HEK293T (cell line): ENCODE results near the gene CAPN5.

Source experiments
- CTCF ChIA-PET: fragments of 350-600 bp; formaldehyde crosslinking; extraction: SDS; loops from one replicate; lab custom pipeline; 2021; ENCODE audit warnings: antibody characterized with exemption, inconsistent platforms; lab: Yijun Ruan, JAX
- POLR2A ChIA-PET: fragments of 350-600 bp; formaldehyde crosslinking; extraction: SDS; loops from one replicate; lab custom pipeline; 2020; ENCODE audit warnings: antibody characterized with exemption, inconsistent platforms; lab: Yijun Ruan, JAX
- DNase-seq: peaks from one replicate; pipeline ENCODE4 v3.0.0; 2012; ENCODE audit warnings: mixed read lengths; ENCODE audit errors: extremely low spot score
- ARNT ChIP-seq: fragments of 450-650 bp; IDR thresholded peaks from 2 replicates; pipeline ENCODE4 v1.6.1; 2017; ENCODE audit warnings: mild to moderate bottlenecking
- BHLHE40 ChIP-seq: fragments of 450-650 bp; IDR thresholded peaks from 2 replicates; pipeline ENCODE4 v1.6.1; 2016; ENCODE audit warnings: mild to moderate bottlenecking, moderate library complexity, borderline replicate concordance
- CTBP1 ChIP-seq: fragments of 450-650 bp; IDR thresholded peaks from 2 replicates; pipeline ENCODE4 v1.6.1; 2016; ENCODE audit warnings: borderline replicate concordance
- ELF4 ChIP-seq: fragments of 450-650 bp; IDR thresholded peaks from 2 replicates; pipeline ENCODE4 v1.6.1; 2017; ENCODE audit warnings: antibody characterized with exemption
- FOXA1 ChIP-seq: fragments of 450-650 bp; IDR thresholded peaks from 2 replicates; pipeline ENCODE4 v1.6.1; 2016; ENCODE audit warnings: mild to moderate bottlenecking
- FOXK2 ChIP-seq: fragments of 450-650 bp; IDR thresholded peaks from 2 replicates; pipeline ENCODE4 v1.6.1; 2016; ENCODE audit warnings: mild to moderate bottlenecking
- FOXM1 ChIP-seq: fragments of 450-650 bp; IDR thresholded peaks from 2 replicates; pipeline ENCODE4 v1.6.1; 2017; ENCODE audit warnings: mild to moderate bottlenecking, borderline replicate concordance
- HDGF ChIP-seq: fragments of 450-650 bp; IDR thresholded peaks from 2 replicates; pipeline ENCODE4 v1.6.1; 2017; ENCODE audit warnings: antibody characterized with exemption, borderline replicate concordance
- L3MBTL2 ChIP-seq: fragments of 450-650 bp; conservative IDR thresholded peaks from 2 replicates; pipeline ENCODE4 v1.6.1; 2016; ENCODE audit warnings: mild to moderate bottlenecking
- LEF1 ChIP-seq: fragments of 450-650 bp; IDR thresholded peaks from 2 replicates; pipeline ENCODE4 v1.6.1; 2017; ENCODE audit warnings: mild to moderate bottlenecking, borderline replicate concordance
- NFRKB ChIP-seq: fragments of 450-650 bp; IDR thresholded peaks from 2 replicates; pipeline ENCODE4 v1.6.1; 2016; ENCODE audit warnings: mild to moderate bottlenecking, moderate library complexity
- PKNOX1 ChIP-seq: fragments of 450-650 bp; IDR thresholded peaks from 2 replicates; pipeline ENCODE4 v1.6.1; 2016
- SP1 ChIP-seq: fragments of 450-650 bp; IDR thresholded peaks from 2 replicates; pipeline ENCODE4 v1.6.1; 2017
- SUZ12 ChIP-seq: fragments of 450-650 bp; IDR thresholded peaks from 2 replicates; pipeline ENCODE4 v1.6.1; 2016; ENCODE audit warnings: mild to moderate bottlenecking
- TARDBP ChIP-seq: fragments of 450-650 bp; IDR thresholded peaks from 2 replicates; pipeline ENCODE4 v1.6.1; 2016
- ZNF384 ChIP-seq: fragments of 450-650 bp; IDR thresholded peaks from 2 replicates; pipeline ENCODE4 v1.6.1; 2016

The CAPN5 gene

GRCh38 chr11:77144196-77144856, 77.6 kb downstream of the CAPN5 start:
- TF ChIP-seq FOXK2 (no peak), ZNF384 (no peak), FOXA1 (no peak), CTBP1 (no peak), NFRKB (no peak), TARDBP (no peak), HDGF (no peak), SUZ12 (no peak), FOXM1 (no peak), PKNOX1 (no peak), ELF4 (no peak), SP1 (no peak), LEF1 (no peak), BHLHE40 (no peak), ARNT (no peak), L3MBTL2 (no peak)
- CTCF ChIA-PET: no interaction called here
- DNase-seq: no peak
- POLR2A ChIA-PET: no interaction called here

- DNase-seq: no peak
- POLR2A ChIA-PET: no interaction called here
- CTCF ChIA-PET: no interaction called here
- no peak for TF ChIP-seq TARDBP
- TF ChIP-seq SUZ12: no peak
- no peak for TF ChIP-seq L3MBTL2
- TF ChIP-seq CTBP1: no peak
- no peak for TF ChIP-seq ELF4
- no peak for TF ChIP-seq NFRKB
- TF ChIP-seq BHLHE40: no peak
- no peak for TF ChIP-seq PKNOX1
- no peak for TF ChIP-seq ZNF384
- TF ChIP-seq SP1: no peak
- no peak for TF ChIP-seq FOXM1
- TF ChIP-seq FOXK2: no peak
- TF ChIP-seq LEF1: no peak
- TF ChIP-seq FOXA1: no peak
- no peak for TF ChIP-seq HDGF
These were observed 78.2 kb downstream of the CAPN5 start for GRCh38 chr11:77144857-77145428.

DNA sequence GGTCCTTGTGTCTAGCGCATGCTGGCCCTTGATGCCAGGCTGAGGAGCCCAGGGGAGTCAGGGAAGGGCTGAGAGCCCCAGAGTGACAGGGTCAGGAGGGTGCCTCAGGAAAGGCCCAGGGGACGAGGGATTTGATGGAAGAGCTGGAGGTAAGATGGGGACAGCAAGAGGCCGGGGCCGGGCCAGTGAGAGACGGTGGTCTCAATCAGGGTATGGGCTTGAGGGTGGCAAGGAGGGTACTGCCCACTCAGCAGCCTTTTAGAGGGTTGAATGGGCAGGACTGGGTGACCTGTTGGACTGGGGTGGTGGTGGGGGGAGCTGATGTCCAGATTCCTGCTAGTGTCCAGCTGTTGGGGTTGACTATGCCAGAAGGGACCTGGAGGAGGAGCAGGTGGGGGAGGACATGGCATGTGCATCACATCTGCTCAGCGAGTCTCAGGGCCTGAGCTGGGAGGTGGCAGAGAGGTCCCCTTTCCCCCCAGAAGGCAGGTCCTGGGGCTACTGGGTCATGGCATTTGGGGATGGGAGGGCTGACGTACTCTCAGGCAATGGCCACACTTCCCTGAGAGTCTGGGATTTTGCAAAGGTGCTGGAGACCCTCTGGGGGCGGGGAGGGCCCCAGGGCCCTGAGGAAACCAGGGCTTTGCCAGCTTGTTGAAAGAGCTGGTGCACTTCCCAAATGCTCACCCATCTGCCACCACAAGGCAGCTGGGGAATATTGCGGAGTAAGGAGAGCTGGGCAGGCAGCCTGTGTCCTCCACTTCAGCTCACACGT, 79.7 kb downstream of the CAPN5 start:
- DNase-seq: no peak
- TF ChIP-seq FOXK2 (no peak), SP1 (no peak), PKNOX1 (no peak), BHLHE40 (no peak), NFRKB (no peak), HDGF (no peak), CTBP1 (no peak), ZNF384 (no peak), ARNT (no peak), TARDBP (no peak), LEF1 (no peak), FOXA1 (no peak), ELF4 (no peak), L3MBTL2 (no peak), FOXM1 (no peak), SUZ12 (no peak)
- CTCF ChIA-PET: no interaction called here

GRCh38 chr11:77147036-77147315, 80.2 kb downstream of the CAPN5 start:
- ChIA-PET CTCF (no interaction called here), POLR2A (no interaction called here)

More for the DNA sequence above, 79.7 kb downstream of the CAPN5 start:
- POLR2A ChIA-PET: no interaction called here

DNA sequence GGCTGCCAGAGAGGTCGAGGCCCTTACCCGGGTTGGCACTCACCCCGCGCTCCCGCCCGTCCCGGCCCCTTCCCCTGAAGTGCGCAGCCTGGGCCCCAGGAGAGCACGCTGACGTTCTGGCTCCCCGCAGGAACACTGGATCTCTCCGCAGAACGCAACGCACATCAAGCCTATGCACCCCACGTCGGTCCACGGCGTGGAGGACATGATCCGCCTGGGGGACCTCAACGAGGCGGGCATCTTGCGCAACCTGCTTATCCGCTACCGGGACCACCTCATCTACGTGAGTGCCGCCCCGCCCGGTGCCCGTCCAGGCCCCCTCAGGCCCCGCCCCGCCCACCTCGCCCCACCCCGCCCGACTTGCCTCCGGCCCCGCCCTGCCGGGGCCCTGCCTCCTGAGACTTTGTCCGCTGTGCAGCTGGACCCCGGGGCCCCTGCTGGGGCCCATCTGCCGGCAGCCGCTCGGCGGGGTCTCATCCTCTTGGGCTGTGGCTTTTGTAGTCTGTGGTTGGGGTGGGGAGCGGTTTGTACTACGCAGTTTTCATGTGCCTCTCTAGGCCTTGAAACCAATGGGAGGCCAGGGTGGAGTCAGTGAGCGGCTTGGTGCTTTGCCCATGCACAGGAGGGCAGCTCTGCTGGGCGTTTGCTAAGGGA, 81.0 kb downstream of the CAPN5 start:
- no peak for DNase-seq
- CTCF ChIA-PET: interaction anchor here (1.0 kb wide), 1 partner anchor 21 kb away, joined by 3 read pairs; no protein-coding TSS in a partner anchor
- POLR2A ChIA-PET: no interaction called here
- TF ChIP-seq PKNOX1: no peak
- no peak for TF ChIP-seq LEF1

More at GRCh38 chr11:77147036-77147315, 80.2 kb downstream of the CAPN5 start:
- TF ChIP-seq ARNT: no peak
- TF ChIP-seq NFRKB: no peak
- no peak for TF ChIP-seq TARDBP
- TF ChIP-seq CTBP1: no peak
- no peak for TF ChIP-seq SUZ12
- TF ChIP-seq L3MBTL2: no peak
- TF ChIP-seq FOXK2: no peak
- no peak for TF ChIP-seq BHLHE40
- TF ChIP-seq HDGF: no peak
- TF ChIP-seq LEF1: no peak
- no peak for DNase-seq
